A549 (cell line): ENCODE measurements around the gene MORF4L1.

Source experiments
- BCL3 ChIP-seq: fragments of >200 bp; sonication (Bioruptor Twin); formaldehyde crosslinking; IDR thresholded peaks from 3 replicates; pipeline ENCODE4 v1.6.1; 2016
- CHD2 ChIP-seq: fragments of 150-350 bp; IDR thresholded peaks from 2 replicates; pipeline ENCODE4 v1.6.1; 2014; ENCODE audit warnings: low read length; ENCODE audit not compliant: partially characterized antibody
- CHD4 ChIP-seq: fragments of 200-600 bp; sonication (generic); IDR thresholded peaks from 2 replicates; pipeline ENCODE4 v1.6.1; 2016; ENCODE audit warnings: antibody characterized with exemption, mild to moderate bottlenecking, borderline replicate concordance
- CTCF ChIP-seq: fragments of >200 bp; sonication (Bioruptor Twin); formaldehyde crosslinking; IDR thresholded peaks from 3 replicates; pipeline ENCODE4 v1.5.1; 2016
- EHMT2 ChIP-seq: fragments of 200-600 bp; sonication (generic); IDR thresholded peaks from 2 replicates; pipeline ENCODE4 v1.6.1; 2016; ENCODE audit warnings: antibody characterized with exemption, low read depth, mild to moderate bottlenecking, moderate library complexity
- JUN ChIP-seq, 2 experiments: fragments of >200 bp; sonication (Bioruptor Twin); formaldehyde crosslinking; IDR thresholded peaks; 2 replicates in 1 of 2; 3 replicates in 1 of 2; pipeline ENCODE4 v1.6.1; 2016 to 2017
- MAFK ChIP-seq: fragments of 450-650 bp; IDR thresholded peaks from 2 replicates; pipeline ENCODE4 v1.6.1; 2014; ENCODE audit not compliant: partially characterized antibody
- MYC ChIP-seq: IDR thresholded peaks from 2 replicates; pipeline ENCODE4 v1.6.1; 2012; ENCODE audit warnings: mild to moderate bottlenecking, inconsistent platforms, low read length, improper control_type of control experiment, borderline replicate concordance
- NR3C1 ChIP-seq: fragments of >200 bp; sonication (Bioruptor Twin); formaldehyde crosslinking; IDR thresholded peaks from 3 replicates; pipeline ENCODE4 v1.6.1; 2017
- POLR2A ChIP-seq: IDR thresholded peaks from 2 replicates; pipeline ENCODE4 v1.6.1; 2012; ENCODE audit warnings: mild to moderate bottlenecking, low read length
- POLR2AphosphoS2 ChIP-seq: conservative IDR thresholded peaks from 2 replicates; pipeline ENCODE4 v1.6.1; 2012; ENCODE audit warnings: low read length, improper control_type of control experiment, inconsistent platforms
- RAD21 ChIP-seq, 2 experiments: fragments of >200 bp in 1 of 2; sonication (Bioruptor Twin) in 1 of 2; formaldehyde crosslinking in 1 of 2; IDR thresholded peaks in 1 of 2; conservative IDR thresholded peaks in 1 of 2; 2 replicates in 1 of 2; 3 replicates in 1 of 2; pipeline ENCODE4 v1.6.1; 2012 to 2018; ENCODE audit warnings: inconsistent platforms in 1 of 2
- RNF2 ChIP-seq: fragments of 200-600 bp; sonication (generic); IDR thresholded peaks from 2 replicates; pipeline ENCODE4 v1.6.1; 2016; ENCODE audit warnings: low read depth, mild to moderate bottlenecking, antibody characterized with exemption, moderate library complexity, borderline replicate concordance

GRCh38 chr15:78912316-78912715, 39.6 kb downstream of the MORF4L1 start:
- no peak for TF ChIP-seq NR3C1
- TF ChIP-seq CTCF = no peak
- TF ChIP-seq POLR2AphosphoS2 = no peak
- TF ChIP-seq POLR2A = no peak
- no peak for TF ChIP-seq MYC
- no peak for TF ChIP-seq RAD21 (conservative IDR thresholded peaks at IDR 0.05 in 1 of 2, IDR thresholded peaks at IDR 0.05 in 1 of 2)
- no peak for TF ChIP-seq EHMT2
- no peak for TF ChIP-seq JUN (IDR thresholded peaks at IDR 0.05)
- TF ChIP-seq CHD4 = no peak
- no peak for TF ChIP-seq RNF2
- TF ChIP-seq BCL3 = no peak
- TF ChIP-seq CHD2 = no peak
- TF ChIP-seq MAFK = no peak
